ENCODE measurements around the gene PPARGC1A. TPM values are rescaled to one million over a fixed set of nuclear protein-coding genes. Genes with fewer than 3 reads are reported as not detected.

PPARGC1A gene
- total RNA-seq, 1 experiment from 2014 or later: 1.9 TPM

- Mint-ChIP-seq H3K27me3 (ENCODE audit: low read depth) (no peaks in the 10 kb centered on the region), H3K36me3 (peaks cover 7% of the 10 kb centered on the region), H3K27ac (no peak overlapping the region), H3K4me1 (peaks cover 12% of the 10 kb centered on the region), H3K4me3 (no peak overlapping the region), H3K9me3 (peaks cover 9% of the 10 kb centered on the region)
- POLR2A ChIA-PET: no interaction called here
- DNase-seq (ENCODE audit: low spot score) (no peak), ATAC-seq (no peak)
- TF ChIP-seq ZNF512 (CRISPR knock-in tag; IDR thresholded peaks at IDR 0.05; ENCODE audit: borderline replicate concordance) (no peak), HMGA2 (CRISPR knock-in tag; IDR thresholded peaks at IDR 0.05) (no peak), ZSCAN18 (CRISPR knock-in tag; IDR thresholded peaks at IDR 0.05) (no peak), CREB1 (CRISPR knock-in tag; IDR thresholded peaks at IDR 0.05) (no peak), ATF6 (CRISPR knock-in tag; IDR thresholded peaks at IDR 0.05) (no peak), ESRRA (CRISPR knock-in tag; IDR thresholded peaks at IDR 0.05; ENCODE audit: borderline replicate concordance) (no peak), STAT6 (CRISPR knock-in tag; conservative IDR thresholded peaks at IDR 0.05; ENCODE audit: low read depth) (no peak), RELA (CRISPR knock-in tag; IDR thresholded peaks at IDR 0.05; ENCODE audit: borderline replicate concordance) (no peak), ZNF423 (CRISPR knock-in tag; IDR thresholded peaks at IDR 0.05) (no peak), SMAD3 (CRISPR knock-in tag; IDR thresholded peaks at IDR 0.05; ENCODE audit: borderline replicate concordance) (no peak), ZNF532 (CRISPR knock-in tag; IDR thresholded peaks at IDR 0.05; ENCODE audit: borderline replicate concordance) (no peak), TEAD4 (CRISPR knock-in tag; IDR thresholded peaks at IDR 0.05) (no peak)
- CTCF ChIA-PET: no interaction called here
Observed at GRCh38 chr4:23857367-23857959, 32.4 kb downstream of the PPARGC1A start.

- ChIA-PET CTCF (no interaction called here), POLR2A (no interaction called here)
- H3K4me1 Mint-ChIP-seq: peaks cover 21% of the 10 kb centered on the region
- H3K27ac Mint-ChIP-seq: no peak overlapping the region
- ATAC-seq: no peak
- H3K27me3 Mint-ChIP-seq (ENCODE audit: low read depth): no peaks in the 10 kb centered on the region
- no peak for DNase-seq (ENCODE audit: low spot score)
- H3K36me3 Mint-ChIP-seq: peaks cover 7% of the 10 kb centered on the region
- peaks cover 9% of the 10 kb centered on the region for H3K9me3 Mint-ChIP-seq
- H3K4me3 Mint-ChIP-seq: no peak overlapping the region
- TF ChIP-seq OVOL2 (CRISPR knock-in tag; IDR thresholded peaks at IDR 0.05; ENCODE audit: borderline replicate concordance) (no peak), USF1 (CRISPR knock-in tag; IDR thresholded peaks at IDR 0.05) (no peak), JAZF1 (CRISPR knock-in tag; IDR thresholded peaks at IDR 0.05) (no peak), TEAD4 (CRISPR knock-in tag; IDR thresholded peaks at IDR 0.05) (no peak), ATF2 (CRISPR knock-in tag; IDR thresholded peaks at IDR 0.05; ENCODE audit: borderline replicate concordance, low read depth) (no peak), JUN (CRISPR knock-in tag; IDR thresholded peaks at IDR 0.05) (no peak)
Observed at GRCh38 chr4:23856630-23857029, 33.2 kb downstream of the PPARGC1A start.
